ENCODE data around the gene AXL.

AXL gene

GRCh38 chr19:41310033-41310831 is 91.2 kb downstream of the AXL start, which contains the start of gene CCDC97:
TSS of gene CCDC97 (plus strand) at chr19:41310172. CDS start at chr19:41310311, 139 bp downstream.
- H3K9ac ChIP-seq, result peak within 1 kb of the TSS; percentile 55
- peaks cover 25% of the 10 kb centered on the region for H3K79me2 ChIP-seq
- peak within 1 kb of the TSS; percentile 96 for H3K4me2 ChIP-seq (ENCODE audit: low read length)
- peaks cover 8% of the 10 kb centered on the region for H3K4me1 ChIP-seq
- H2AFZ ChIP-seq, result peak within 1 kb of the TSS; percentile 85
- H3K27ac ChIP-seq, result peak within 1 kb of the TSS; percentile 92
- H3K27me3 ChIP-seq (ENCODE audit: control insufficient read depth, insufficient read depth, low read length), result no peaks in the 10 kb centered on the region
- peak within 1 kb of the TSS; percentile 92 for H3K4me3 ChIP-seq (ENCODE audit: low read depth, low read length)
- H3K9me3 ChIP-seq (ENCODE audit: control insufficient read depth, low read length), result no peaks in the 10 kb centered on the region
- no peak for TF ChIP-seq CTCF (IDR thresholded peaks at IDR 0.05)
- H3K36me3 ChIP-seq (ENCODE audit: control insufficient read depth, insufficient read depth, low read length), result no peaks in the 10 kb centered on the region

- H3K4me3 ChIP-seq (ENCODE audit: low read depth, low read length), result peak overlapping the region; percentile 92
- no peaks in the 10 kb centered on the region for H3K9me3 ChIP-seq (ENCODE audit: control insufficient read depth, low read length)
- no peak overlapping the region for H3K9ac ChIP-seq
- peak overlapping the region; percentile 85 for H2AFZ ChIP-seq
- H3K27ac ChIP-seq, result peak overlapping the region; percentile 92
- peaks cover 8% of the 10 kb centered on the region for H3K4me1 ChIP-seq
- TF ChIP-seq CTCF (IDR thresholded peaks at IDR 0.05), result no peak
- peaks cover 25% of the 10 kb centered on the region for H3K79me2 ChIP-seq
- H3K36me3 ChIP-seq (ENCODE audit: control insufficient read depth, insufficient read depth, low read length), result no peaks in the 10 kb centered on the region
- H3K27me3 ChIP-seq (ENCODE audit: control insufficient read depth, insufficient read depth, low read length), result no peaks in the 10 kb centered on the region
- peak overlapping the region; percentile 96 for H3K4me2 ChIP-seq (ENCODE audit: low read length)
Observed at GRCh38 chr19:41311072-41311471, 92.0 kb downstream of the AXL start.
